ENCODE data around the gene STAB1. TPM values are rescaled to one million over a fixed set of nuclear protein-coding genes. Genes with fewer than 3 reads are reported as not detected.
A peak's percentile ranks its signal among the peaks of the same experiment; 100 is the strongest.

Gene STAB1
- total and polyA plus RNA-seq, 2 of the 8 experiments (the other 6 are each of a cell fraction or from before 2014, with no cell fraction given): 1.0 to 1.9 TPM

DNA sequence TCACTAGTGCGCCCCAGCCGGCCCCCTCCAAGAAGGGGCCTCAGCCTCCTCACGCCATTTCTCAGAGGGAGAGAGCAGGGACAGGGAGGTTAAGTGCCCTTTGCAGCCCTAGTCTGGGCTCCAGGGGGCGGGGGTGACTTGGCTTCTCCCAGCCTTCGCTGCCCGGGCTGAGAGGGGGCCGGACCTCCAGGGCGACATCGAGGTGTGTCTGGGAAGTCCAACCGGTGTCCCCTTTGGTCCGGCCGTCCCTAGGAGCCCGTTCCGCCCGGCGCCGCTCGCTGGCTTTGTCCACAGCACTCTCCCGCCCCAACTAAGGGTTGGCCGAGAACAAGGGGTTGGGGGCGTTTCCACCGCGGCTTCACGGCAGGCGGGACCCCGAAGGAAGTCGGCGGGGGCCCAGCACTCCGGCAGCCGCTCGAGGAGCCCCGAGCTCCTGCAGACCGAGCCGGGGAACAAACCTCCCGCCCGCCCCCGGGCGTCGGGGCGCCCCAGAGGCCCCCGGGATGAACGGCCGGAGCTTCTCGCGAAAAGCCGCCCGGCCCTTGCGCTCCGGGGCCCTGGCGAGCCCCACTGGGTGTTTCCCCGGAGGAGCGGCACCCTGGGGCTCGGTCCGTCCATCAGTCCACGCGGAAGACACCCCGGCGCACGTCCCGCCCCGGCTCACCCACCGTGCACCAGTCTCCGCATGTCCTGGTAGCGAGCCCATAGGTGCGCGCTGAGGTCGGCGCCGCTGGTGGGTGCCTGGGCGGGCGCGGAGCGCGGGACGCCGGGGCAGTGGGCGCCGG, 37.9 kb downstream of the STAB1 start:
- DNase-seq (ENCODE audit: low read depth in 1 of 2, low spot score in 2 of 2): peak in 1 of 2 experiments; percentile 72

More for the DNA sequence above, 37.9 kb downstream of the STAB1 start:
- no peak overlapping the region for H2BK120ac ChIP-seq (replicated peaks; ENCODE audit: low read depth, low read length)
- no peak overlapping the region for H3K23ac ChIP-seq (ENCODE audit: insufficient read length)
- H3K56ac ChIP-seq (replicated peaks; ENCODE audit: insufficient read length, low read depth, low read length): peak overlapping the region; percentile 67
- peak overlapping the region; percentile 63 for H4K5ac ChIP-seq (ENCODE audit: insufficient read length, low read depth, low read length)
- no peak overlapping the region for H2BK15ac ChIP-seq (ENCODE audit: low read length)
- H3K4ac ChIP-seq (replicated peaks; ENCODE audit: insufficient read length, low read depth, low read length): peak overlapping the region; percentile 19
- peak overlapping the region; percentile 25 for H4K8ac ChIP-seq (ENCODE audit: extremely low read depth, insufficient read depth, low read length)
- H3K4me1 ChIP-seq (replicated peaks in 1 of 4; ENCODE audit: control insufficient read depth in 3 of 4, insufficient read depth in 4 of 4, low read length in 3 of 4): peaks cover 5 to 31% (median 18%) of the 10 kb centered on the region in 4 experiments
- peaks cover 12 to 32% of the 10 kb centered on the region in 2 experiments for H4K20me1 ChIP-seq (replicated peaks in 1 of 2; ENCODE audit: control insufficient read depth in 1 of 2, insufficient read depth in 2 of 2, low read length in 2 of 2)
- H2BK20ac ChIP-seq (ENCODE audit: low read length): no peak overlapping the region
- peak overlapping the region; percentile 90 for H4K91ac ChIP-seq (replicated peaks; ENCODE audit: insufficient read length, low read length)
- no peak overlapping the region for H2BK12ac ChIP-seq (ENCODE audit: low read depth, low read length)
- H3K27ac ChIP-seq (ENCODE audit: low read depth, low read length): 0 out of 2 replicates have a peak overlapping the region, but pooled peaks have one; percentile 22
- peaks cover 7 to 50% of the 10 kb centered on the region in 2 experiments for H3K79me2 ChIP-seq (ENCODE audit: control insufficient read depth in 1 of 2, insufficient read depth in 2 of 2, low read length in 2 of 2)
- ChIA-PET CTCF (ENCODE audit: partially characterized antibody) (interaction anchor here (1.0 kb wide), 1 partner anchor 28 kb away, joined by 3 read pairs; no protein-coding TSS in a partner anchor), POLR2A (ENCODE audit: partially characterized antibody) (interaction anchor here (0.8 to 3.0 kb wide), 8 partner anchors 9 to 159 kb away, joined by 3 to 25 read pairs (median 4); no protein-coding TSS in a partner anchor)
- peak overlapping the region; percentile 33 to 91 (median 68); a peak in 6 of 7 replicates for H3K9ac ChIP-seq (replicated peaks in 1 of 4; ENCODE audit: extremely low read depth in 1 of 4, low read depth in 3 of 4, low read length in 3 of 4)
- 1% methylated on average over 42 of the region's 78 CpGs; no CpG with 5 or more reads in 1 of the 2 experiments for WGBS, 2 experiments (ENCODE audit: extremely low coverage in 1 of 2, insufficient coverage in 1 of 2, insufficient read length in 1 of 2, insufficient replicate concordance in 2 of 2, low coverage in 1 of 2, low lambda C conversion rate in 2 of 2, missing lambda C conversion rate in 1 of 2)
- H3K4me3 ChIP-seq (ENCODE audit: extremely low read depth in 1 of 4, insufficient read depth in 2 of 4, low read depth in 3 of 4, low read length in 4 of 4): peak overlapping the region; percentile 61 to 84 (median 66)
- H3K27me3 ChIP-seq (replicated peaks in 1 of 4; ENCODE audit: control insufficient read depth in 3 of 4, extremely low read depth in 1 of 4, insufficient read depth in 3 of 4, low read length in 3 of 4): no peaks in the 10 kb centered on the region
- H2AFZ ChIP-seq (ENCODE audit: low read length): no peak overlapping the region
- H3K9me3 ChIP-seq (ENCODE audit: insufficient read depth in 2 of 2, low read depth in 1 of 2, low read length in 1 of 2): no peaks in the 10 kb centered on the region
- no peak overlapping the region for H3K14ac ChIP-seq (ENCODE audit: insufficient read length)
- H3K4me2 ChIP-seq (ENCODE audit: insufficient read depth in 1 of 2, low read depth in 2 of 2, low read length in 2 of 2): peak overlapping the region; percentile 89
- no peak overlapping the region; the same call in none of the 2 replicates for H3K18ac ChIP-seq (ENCODE audit: extremely low read depth, low read length)
- no peak overlapping the region for H2AK5ac ChIP-seq (ENCODE audit: low read depth, low read length)
- TF ChIP-seq NRF1 (IDR thresholded peaks at IDR 0.05; ENCODE audit: low read depth, low read length) (no peak), SIN3A (conservative IDR thresholded peaks at IDR 0.05 in 1 of 2, IDR thresholded peaks at IDR 0.05 in 1 of 2; ENCODE audit: low read depth in 1 of 2, low read length in 2 of 2) (0 out of 4 replicates have a peak, but pooled peaks of 1 of the 2 experiments have one; percentile 40), TAF1 (IDR thresholded peaks at IDR 0.05; ENCODE audit: low read depth, low read length) (0 out of 2 replicates have a peak, but pooled peaks have one; percentile 22), PHF8 (conservative IDR thresholded peaks at IDR 0.05; ENCODE audit: low read depth, low read length) (peak; percentile 20), KDM4A (IDR thresholded peaks at IDR 0.05; ENCODE audit: low read depth, low read length, severe bottlenecking) (peak; percentile 61)
- peaks cover 40% of the 10 kb centered on the region for H3K79me1 ChIP-seq (ENCODE audit: low read depth, low read length)
- peaks cover 9 to 19% (median 13%) of the 10 kb centered on the region in 4 experiments for H3K36me3 ChIP-seq (ENCODE audit: control insufficient read depth in 2 of 4, insufficient read depth in 4 of 4, low read length in 3 of 4)
- peaks cover 26% of the 10 kb centered on the region for H3K23me2 ChIP-seq (ENCODE audit: low read depth, low read length)
- no peak for FAIRE-seq
- H2BK5ac ChIP-seq (ENCODE audit: low read depth, low read length): peak overlapping the region; percentile 52; the same call in 1 of the 2 replicates
